ENCODE measurements around the gene SAFB. TPM values are rescaled to one million over a fixed set of nuclear protein-coding genes. Genes with fewer than 3 reads are reported as not detected.

Gene SAFB
- total and polyA plus RNA-seq, 3 donors from 2014 or later = 83.2 to 220 (median 202) TPM

DNA sequence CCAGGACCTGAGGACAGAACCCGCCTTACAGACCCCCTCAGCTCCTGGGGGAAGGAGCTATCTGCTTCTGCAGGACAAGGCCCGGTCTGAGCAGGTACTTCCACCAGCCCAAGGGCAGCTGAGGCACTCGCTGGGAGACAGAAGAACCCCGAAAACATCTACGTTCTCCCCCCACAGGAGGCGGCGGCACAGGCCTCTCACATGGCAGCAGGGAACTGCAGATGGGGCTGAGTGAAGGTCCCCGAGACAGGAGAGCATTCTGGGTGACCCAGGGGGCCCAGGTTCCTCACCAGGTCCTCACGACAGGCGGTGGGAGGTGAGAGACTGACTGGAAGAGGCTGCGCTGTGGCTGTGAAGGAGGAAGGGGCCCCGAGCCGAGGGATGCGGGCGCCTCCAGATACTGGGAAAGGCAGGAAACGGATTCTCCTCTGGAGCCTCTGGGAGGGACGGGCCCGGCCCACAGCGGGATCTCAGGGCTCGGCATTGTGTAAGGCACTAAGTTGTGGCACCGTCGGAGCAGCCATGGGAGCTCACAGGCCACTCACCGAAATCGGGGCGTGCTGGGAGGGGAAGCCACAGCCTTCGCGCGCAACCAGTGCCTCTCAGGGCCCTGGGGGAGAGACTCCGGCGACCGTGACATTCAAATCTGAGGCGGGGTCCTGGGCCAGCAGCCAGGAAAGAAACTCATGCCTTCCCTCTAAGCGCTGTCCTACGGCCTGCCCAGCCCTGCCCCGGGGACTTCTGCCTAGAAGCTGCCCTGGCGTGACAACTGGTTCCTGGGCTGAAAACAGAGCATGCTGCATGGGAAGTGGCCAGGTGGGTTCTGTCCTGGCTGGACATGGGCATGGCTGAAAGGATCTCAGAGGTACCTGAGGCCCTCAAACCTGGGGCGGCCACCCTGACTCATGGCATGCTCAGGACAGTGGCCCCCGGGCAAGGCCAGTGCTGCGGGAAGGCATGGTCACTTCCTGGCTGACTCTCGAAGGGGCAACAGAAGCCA, 81.2 kb downstream of the SAFB start:
- TF ChIP-seq, protein P1, sequence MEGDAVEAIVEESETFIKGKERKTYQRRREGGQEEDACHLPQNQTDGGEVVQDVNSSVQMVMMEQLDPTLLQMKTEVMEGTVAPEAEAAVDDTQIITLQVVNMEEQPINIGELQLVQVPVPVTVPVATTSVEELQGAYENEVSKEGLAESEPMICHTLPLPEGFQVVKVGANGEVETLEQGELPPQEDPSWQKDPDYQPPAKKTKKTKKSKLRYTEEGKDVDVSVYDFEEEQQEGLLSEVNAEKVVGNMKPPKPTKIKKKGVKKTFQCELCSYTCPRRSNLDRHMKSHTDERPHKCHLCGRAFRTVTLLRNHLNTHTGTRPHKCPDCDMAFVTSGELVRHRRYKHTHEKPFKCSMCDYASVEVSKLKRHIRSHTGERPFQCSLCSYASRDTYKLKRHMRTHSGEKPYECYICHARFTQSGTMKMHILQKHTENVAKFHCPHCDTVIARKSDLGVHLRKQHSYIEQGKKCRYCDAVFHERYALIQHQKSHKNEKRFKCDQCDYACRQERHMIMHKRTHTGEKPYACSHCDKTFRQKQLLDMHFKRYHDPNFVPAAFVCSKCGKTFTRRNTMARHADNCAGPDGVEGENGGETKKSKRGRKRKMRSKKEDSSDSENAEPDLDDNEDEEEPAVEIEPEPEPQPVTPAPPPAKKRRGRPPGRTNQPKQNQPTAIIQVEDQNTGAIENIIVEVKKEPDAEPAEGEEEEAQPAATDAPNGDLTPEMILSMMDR (IDR thresholded peaks at IDR 0.05) = no peak
- TF ChIP-seq POLR2A (IDR thresholded peaks at IDR 0.05) = no peak
- H3K27ac ChIP-seq = no peak overlapping the region
- WGBS, 2 donors = 97 to 99% methylated on average over 20 to 37 of the region's 40 CpGs
- no peak overlapping the region for H3K4me3 ChIP-seq
- H3K36me3 ChIP-seq (ENCODE audit: low read depth, missing control alignments) = no peaks in the 10 kb centered on the region
- DNase-seq = no peak
- H3K4me1 ChIP-seq = no peaks in the 10 kb centered on the region
- H3K27me3 ChIP-seq = no peaks in the 10 kb centered on the region
- H3K9me3 ChIP-seq = no peaks in the 10 kb centered on the region
- intact Hi-C loops (cut with DNase I; ENCODE audit: low total_unique reads) = no loop called here

DNA sequence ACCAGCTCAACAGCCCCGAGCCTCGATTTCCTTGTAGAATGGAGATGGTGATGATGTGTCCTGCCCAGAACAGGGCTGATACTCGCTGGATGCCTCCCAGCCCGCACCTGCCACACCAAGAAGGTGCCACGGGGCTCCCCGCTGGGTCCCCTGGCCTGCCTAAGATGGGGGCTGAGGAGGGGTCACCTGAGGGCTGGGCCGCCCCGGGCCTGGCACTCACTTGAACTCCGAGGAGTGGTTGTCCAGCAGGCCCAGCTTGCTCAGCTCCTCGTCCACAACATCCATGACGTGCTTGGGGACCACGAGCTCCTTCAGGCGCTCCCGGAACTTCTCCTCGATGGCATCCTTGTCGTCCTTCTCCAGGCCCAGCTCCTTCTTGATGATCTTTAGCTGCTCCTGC, 82.7 kb downstream of the SAFB start:
- Histone ChIP-seq H3K4me3 (no peak overlapping the region), H3K9me3 (no peaks in the 10 kb centered on the region), H3K36me3 (ENCODE audit: low read depth, missing control alignments) (no peaks in the 10 kb centered on the region), H3K27ac (no peak overlapping the region), H3K4me1 (no peaks in the 10 kb centered on the region), H3K27me3 (no peaks in the 10 kb centered on the region)
- no peak for DNase-seq
- intact Hi-C loops (cut with DNase I; ENCODE audit: low total_unique reads) = no loop called here
- TF ChIP-seq, protein P1 (IDR thresholded peaks at IDR 0.05) = no peak
- no peak for TF ChIP-seq POLR2A (IDR thresholded peaks at IDR 0.05)
- 72 to 85% methylated on average over 4 to 16 of the region's 16 CpGs for WGBS, 2 donors

DNA sequence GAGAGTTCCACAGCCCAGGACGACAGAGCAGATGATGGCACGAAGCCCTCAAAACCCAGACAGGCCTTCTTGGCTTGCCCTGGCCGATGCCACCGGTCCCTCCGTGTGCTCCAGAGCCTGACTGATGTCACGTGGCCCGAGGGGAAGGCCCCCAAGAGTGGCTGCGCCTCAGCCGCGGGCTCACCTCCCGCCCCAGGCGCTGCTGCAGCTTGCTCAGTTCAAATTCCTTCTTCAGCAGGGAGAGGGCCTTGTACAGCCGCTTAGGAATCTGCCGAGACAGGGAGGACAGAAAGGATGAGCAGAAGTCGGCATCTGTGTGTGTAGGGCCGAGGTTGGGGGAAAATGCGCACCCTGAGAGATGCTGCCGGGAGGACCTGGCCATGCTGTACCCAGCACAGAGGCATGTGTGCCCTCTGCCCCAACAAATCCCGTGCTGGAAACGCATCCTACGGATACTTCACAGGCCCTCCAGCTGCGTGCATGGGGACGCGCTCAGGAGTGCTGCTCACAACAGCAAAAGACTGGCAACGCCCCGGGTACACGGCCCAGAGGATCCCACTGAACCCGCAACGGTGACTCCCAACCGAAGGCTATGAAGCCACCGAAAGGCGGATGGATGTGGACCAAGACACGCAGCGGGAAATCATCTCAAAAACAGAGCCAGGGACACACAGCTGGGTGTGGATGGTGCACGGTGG, 84.1 kb downstream of the SAFB start:
- intact Hi-C loops (cut with DNase I; ENCODE audit: low total_unique reads) = no loop called here
- H3K4me3 ChIP-seq = no peak overlapping the region
- TF ChIP-seq, protein P1 (IDR thresholded peaks at IDR 0.05) = no peak
- no peak for TF ChIP-seq POLR2A (IDR thresholded peaks at IDR 0.05)
- WGBS, 2 donors = 91 to 94% methylated on average over 13 to 35 of the region's 35 CpGs
- no peaks in the 10 kb centered on the region for H3K36me3 ChIP-seq (ENCODE audit: low read depth, missing control alignments)
- no peaks in the 10 kb centered on the region for H3K4me1 ChIP-seq
- H3K27ac ChIP-seq = no peak overlapping the region
- H3K9me3 ChIP-seq = no peaks in the 10 kb centered on the region
- no peaks in the 10 kb centered on the region for H3K27me3 ChIP-seq
- DNase-seq = no peak

DNA sequence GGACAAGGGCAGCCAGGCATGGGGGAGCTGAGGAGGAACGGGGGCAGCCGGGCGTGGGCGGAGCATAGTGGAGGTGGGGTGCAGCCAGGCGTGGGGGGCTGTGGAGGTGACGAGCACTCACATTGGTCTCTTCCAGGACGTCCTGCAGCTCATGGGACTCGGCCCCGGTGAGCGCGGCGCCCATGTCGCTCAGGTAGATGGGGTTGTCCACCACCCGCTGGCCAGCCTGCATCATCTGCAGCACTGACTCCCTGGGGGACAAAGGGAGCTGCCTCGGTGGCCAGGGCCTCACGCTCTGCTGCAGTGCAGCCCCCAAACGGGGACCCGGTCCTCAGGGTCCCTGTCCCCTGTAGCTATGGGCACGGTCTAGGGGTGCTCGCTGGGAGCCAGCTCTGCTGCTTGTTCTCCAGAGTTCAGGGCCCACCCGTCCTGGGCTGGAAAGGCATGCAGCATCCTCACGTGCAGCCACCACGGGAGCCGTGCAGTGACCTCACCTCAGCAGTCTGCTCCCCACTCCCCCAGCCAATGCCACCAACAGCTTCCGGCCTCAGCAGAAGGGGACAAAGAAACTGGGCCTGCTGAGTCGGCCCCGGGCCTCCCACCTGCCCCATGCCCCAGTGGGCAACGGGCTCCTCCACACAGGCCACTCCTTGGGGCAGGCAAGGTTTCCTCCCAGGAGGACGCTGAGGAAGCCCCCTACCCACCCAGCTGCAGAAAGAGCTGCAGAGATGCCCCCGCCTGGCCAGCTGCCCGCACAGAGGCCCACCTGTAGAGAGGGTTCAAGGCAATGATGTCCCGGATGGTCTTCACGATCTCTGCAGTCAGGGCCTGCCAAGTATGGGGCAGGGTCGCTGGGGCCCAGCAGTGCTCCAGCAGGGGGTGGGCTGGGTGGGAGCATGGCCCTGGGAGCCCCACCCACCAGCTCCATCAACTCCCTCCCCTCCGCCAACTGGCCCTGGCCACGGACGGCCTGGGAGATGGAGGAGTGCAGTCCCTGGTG, 85.0 kb downstream of the SAFB start:
- H3K4me3 ChIP-seq = no peak overlapping the region
- DNase-seq = no peak
- H3K36me3 ChIP-seq (ENCODE audit: low read depth, missing control alignments) = no peaks in the 10 kb centered on the region
- H3K9me3 ChIP-seq = no peaks in the 10 kb centered on the region
- no peak overlapping the region for H3K27ac ChIP-seq
- intact Hi-C loops (cut with DNase I; ENCODE audit: low total_unique reads) = no loop called here
- WGBS, 2 donors = 90 to 94% methylated on average over 12 to 35 of the region's 37 CpGs
- TF ChIP-seq POLR2A (IDR thresholded peaks at IDR 0.05) = no peak
- TF ChIP-seq, protein P1 (IDR thresholded peaks at IDR 0.05) = no peak
- H3K27me3 ChIP-seq = no peaks in the 10 kb centered on the region
- no peaks in the 10 kb centered on the region for H3K4me1 ChIP-seq

Measured in testis (tissue), 3 donors.